Gastroesophageal sphincter (tissue), 4 donors: ENCODE data around the gene CFAP251. TPM values are rescaled to one million over a fixed set of nuclear protein-coding genes. Genes with fewer than 3 reads are reported as not detected.

Experiments used
- ATAC-seq: fragments of 150-250 bp; one replicate; pipeline ENCODE4 v1.9.1; 2016; ENCODE audit warnings: mild to moderate bottlenecking, moderate library complexity
- H3K27ac ChIP-seq, 4 donors: fragments of 200-600 bp; sonication (generic) in 3 of 4; 1 replicate in 3 of 4; 2 replicates in 1 of 4; pipeline ENCODE4 v1.5.1; 2016 to 2019
- H3K27me3 ChIP-seq: fragments of 200-600 bp; sonication (generic); one replicate; pipeline ENCODE4 v1.5.1; 2019
- H3K36me3 ChIP-seq, 2 donors: fragments of 200-600 bp; sonication (generic); one replicate each; pipeline ENCODE4 v1.5.1; 2019; ENCODE audit warnings: control low read depth in 1 of 2
- H3K4me1 ChIP-seq, 3 donors: fragments of 200-600 bp; sonication (generic); 1 replicate in 2 of 3; 2 replicates in 1 of 3; pipeline ENCODE4 v1.5.1; 2016 to 2019; ENCODE audit warnings: control low read depth in 2 of 3
- H3K4me3 ChIP-seq, 2 donors: fragments of 200-600 bp; sonication (generic); one replicate each; pipeline ENCODE4 v1.5.1; 2019; ENCODE audit warnings: mild to moderate bottlenecking in 1 of 2, moderate library complexity in 1 of 2
- H3K9me3 ChIP-seq, 3 donors: fragments of 200-600 bp; sonication (generic); one replicate each; pipeline ENCODE4 v1.5.1; 2017 to 2019; ENCODE audit warnings: control low read depth in 2 of 3
- CTCF ChIP-seq, 4 experiments: fragments of 200-600 bp in 2 of 4; fragments of 450-650 bp in 2 of 4; sonication (generic) in 1 of 4; IDR thresholded peaks; one replicate each; pipeline ENCODE4 v1.5.1; 2017 to 2019; ENCODE audit warnings: antibody characterized with exemption in 4 of 4, mild to moderate bottlenecking in 2 of 4, moderate library complexity in 2 of 4
- EP300 ChIP-seq: sonication (generic); formaldehyde crosslinking; IDR thresholded peaks from one replicate; pipeline ENCODE4 v1.6.1; 2017; ENCODE audit warnings: antibody characterized with exemption, mild to moderate bottlenecking
- POLR2A ChIP-seq, 2 donors: fragments of 450-650 bp; IDR thresholded peaks; one replicate each; pipeline ENCODE4 v1.6.1; 2017; ENCODE audit warnings: antibody characterized with exemption in 2 of 2, mild to moderate bottlenecking in 2 of 2, moderate library complexity in 1 of 2
- POLR2AphosphoS5 ChIP-seq: sonication (generic); formaldehyde crosslinking; IDR thresholded peaks from one replicate; pipeline ENCODE4 v1.6.1; 2017; ENCODE audit warnings: antibody characterized with exemption
- WGBS, 2 donors: methylation state at CpG; one replicate each; pipeline ENCODE4 v1.1.5; 2018; ENCODE audit warnings: low coverage in 1 of 2; 5-methylcytosine and 5-hydroxymethylcytosine counted together
- total RNA-seq, 4 donors: library from RNA; depleted of rRNA; stranded (reverse); fragments of >200 nt; gene quantifications; one replicate each; pipeline ENCODE4 v1.1.0, GENCODE V29; 2016

Gene CFAP251
- total RNA-seq, 4 donors from 2014 or later = 0.35 to 1.9 (median 1.2) TPM

- ATAC-seq = no peak
- Histone ChIP-seq H3K9me3 (no peaks in the 10 kb centered on the region), H3K4me1 (peaks cover 0 to 13% (median 0%) of the 10 kb centered on the region in 3 donors), H3K27ac (no peak overlapping the region), H3K36me3 (no peaks in the 10 kb centered on the region), H3K27me3 (no peaks in the 10 kb centered on the region), H3K4me3 (no peak overlapping the region)
- no peak for TF ChIP-seq EP300
- TF ChIP-seq CTCF (IDR thresholded peaks at IDR 0.05) = no peak
- no peak for TF ChIP-seq POLR2AphosphoS5
- TF ChIP-seq POLR2A (IDR thresholded peaks at IDR 0.05) = no peak
- 61 to 75% methylated on average over 5 to 6 of the region's 10 CpGs for WGBS, 2 donors
Measured at GRCh38 chr12:121968876-121969275, 50.5 kb downstream of the CFAP251 start.

GRCh38 chr12:121969726-121970125 lies 51.3 kb downstream of the CFAP251 start:
- no peak for ATAC-seq
- Histone ChIP-seq H3K4me3 (no peak overlapping the region), H3K27me3 (no peaks in the 10 kb centered on the region), H3K27ac (no peak overlapping the region), H3K9me3 (no peaks in the 10 kb centered on the region), H3K36me3 (no peaks in the 10 kb centered on the region), H3K4me1 (peaks cover 0 to 16% (median 0%) of the 10 kb centered on the region in 3 donors)
- TF ChIP-seq CTCF (IDR thresholded peaks at IDR 0.05) = no peak
- TF ChIP-seq POLR2AphosphoS5 = no peak
- TF ChIP-seq EP300 = no peak
- TF ChIP-seq POLR2A (IDR thresholded peaks at IDR 0.05) = no peak
- WGBS, 2 donors = 70 to 81% methylated on average over 4 of the region's 4 CpGs

GRCh38 chr12:121970581-121971300 lies 52.3 kb downstream of the CFAP251 start:
- no peak overlapping the region for H3K27ac ChIP-seq
- H3K36me3 ChIP-seq = no peaks in the 10 kb centered on the region
- H3K27me3 ChIP-seq = no peaks in the 10 kb centered on the region
- 76 to 91% methylated on average over 4 of the region's 6 CpGs for WGBS, 2 donors
- H3K4me1 ChIP-seq = peaks cover 0 to 8% (median 0%) of the 10 kb centered on the region in 3 donors
- no peak overlapping the region for H3K4me3 ChIP-seq
- TF ChIP-seq POLR2A (IDR thresholded peaks at IDR 0.05) (no peak), POLR2AphosphoS5 (no peak), EP300 (no peak), CTCF (IDR thresholded peaks at IDR 0.05) (no peak)
- no peaks in the 10 kb centered on the region for H3K9me3 ChIP-seq
- no peak for ATAC-seq

GRCh38 chr12:121974026-121974985 lies 55.9 kb downstream of the CFAP251 start:
- H3K36me3 ChIP-seq = no peaks in the 10 kb centered on the region
- no peaks in the 10 kb centered on the region for H3K9me3 ChIP-seq
- peaks cover 0 to 7% (median 0%) of the 10 kb centered on the region in 3 donors for H3K4me1 ChIP-seq
- no peak for TF ChIP-seq EP300
- no peak for TF ChIP-seq CTCF (IDR thresholded peaks at IDR 0.05)
- no peak for TF ChIP-seq POLR2A (IDR thresholded peaks at IDR 0.05)
- TF ChIP-seq POLR2AphosphoS5 = no peak
- no peak overlapping the region for H3K27ac ChIP-seq
- WGBS, 2 donors = 59 to 83% methylated on average over 3 to 13 of the region's 13 CpGs
- no peak for ATAC-seq
- no peaks in the 10 kb centered on the region for H3K27me3 ChIP-seq
- no peak overlapping the region for H3K4me3 ChIP-seq
